Measurements from ENCODE around the gene BAX. TPM values are rescaled to one million over a fixed set of nuclear protein-coding genes. Genes with fewer than 3 reads are reported as not detected.

Gene BAX
- total and polyA plus RNA-seq, 8 donors = 12.1 to 121 (median 49.0) TPM

- intact Hi-C loops (cut with DNase I; ENCODE audit: low total_unique reads) = no loop called here
- DNase-seq = no peak
- peaks cover 0 to 12% (median 3%) of the 10 kb centered on the region in 4 donors for H3K36me3 ChIP-seq
- H3K4me1 ChIP-seq = peaks cover 20 to 66% (median 38%) of the 10 kb centered on the region in 4 donors
- no peaks in the 10 kb centered on the region for H3K27me3 ChIP-seq
- H3K4me3 ChIP-seq = no peak overlapping the region
- no peak overlapping the region for H3K27ac ChIP-seq
- no peaks in the 10 kb centered on the region for H3K9me3 ChIP-seq
- 94 to 98% (median 97%) methylated on average over 7 to 8 of the region's 8 CpGs for whole genome bisulfite sequencing, 5 donors
- TF ChIP-seq POLR2AphosphoS5 (IDR thresholded peaks at IDR 0.05) (no peak), POLR2A (IDR thresholded peaks at IDR 0.05) (no peak), EP300 (IDR thresholded peaks at IDR 0.05) (no peak), CTCF (IDR thresholded peaks at IDR 0.05) (no peak)
Measured at GRCh38 chr19:48958006-48958405, 3.3 kb downstream of the BAX start.

GRCh38 chr19:48959341-48960239 is 4.9 kb downstream of the BAX start:
- peaks cover 35 to 68% (median 50%) of the 10 kb centered on the region in 4 donors for H3K4me1 ChIP-seq
- 79 to 83% (median 82%) methylated on average over 16 of the region's 16 CpGs for WGBS, 5 donors
- no peaks in the 10 kb centered on the region for H3K9me3 ChIP-seq
- H3K4me3 ChIP-seq = no peak overlapping the region
- peaks cover 0 to 12% (median 3%) of the 10 kb centered on the region in 4 donors for H3K36me3 ChIP-seq
- H3K27me3 ChIP-seq = no peaks in the 10 kb centered on the region
- no peak for DNase-seq
- no peak overlapping the region for H3K27ac ChIP-seq
- TF ChIP-seq CTCF (IDR thresholded peaks at IDR 0.05) (no peak), POLR2A (IDR thresholded peaks at IDR 0.05) (no peak), POLR2AphosphoS5 (IDR thresholded peaks at IDR 0.05) (no peak), EP300 (IDR thresholded peaks at IDR 0.05) (no peak)
- intact Hi-C loops (cut with DNase I; ENCODE audit: low total_unique reads) = no loop called here

GRCh38 chr19:48961051-48961649 is 6.5 kb downstream of the BAX start:
- intact Hi-C loops (cut with DNase I; ENCODE audit: low total_unique reads) = no loop called here
- Histone ChIP-seq H3K27ac (peak overlapping the region in 4 of 5 donors; percentile 93 to 97 (median 96)), H3K27me3 (no peaks in the 10 kb centered on the region), H3K36me3 (peaks cover 4 to 14% (median 6%) of the 10 kb centered on the region in 4 donors), H3K4me1 (peaks cover 30 to 64% (median 44%) of the 10 kb centered on the region in 4 donors), H3K4me3 (no peak overlapping the region), H3K9me3 (no peaks in the 10 kb centered on the region)
- no peak for TF ChIP-seq POLR2AphosphoS5 (IDR thresholded peaks at IDR 0.05)
- TF ChIP-seq CTCF (IDR thresholded peaks at IDR 0.05) = no peak
- TF ChIP-seq POLR2A (IDR thresholded peaks at IDR 0.05) = no peak
- no peak for TF ChIP-seq EP300 (IDR thresholded peaks at IDR 0.05)
- 82 to 90% (median 89%) methylated on average over 16 to 19 of the region's 19 CpGs for WGBS, 5 donors
- no peak for DNase-seq

GRCh38 chr19:48961673-48962028 is 7.0 kb downstream of the BAX start:
- intact Hi-C loops (cut with DNase I; ENCODE audit: low total_unique reads) = no loop called here
- H3K4me1 ChIP-seq = peaks cover 35 to 65% (median 46%) of the 10 kb centered on the region in 4 donors
- no peaks in the 10 kb centered on the region for H3K9me3 ChIP-seq
- TF ChIP-seq EP300 (IDR thresholded peaks at IDR 0.05) = no peak
- TF ChIP-seq POLR2AphosphoS5 (IDR thresholded peaks at IDR 0.05) = no peak
- TF ChIP-seq CTCF (IDR thresholded peaks at IDR 0.05) = no peak
- TF ChIP-seq POLR2A (IDR thresholded peaks at IDR 0.05) = no peak
- H3K27ac ChIP-seq = peak overlapping the region; percentile 93 to 97 (median 96)
- peaks cover 9 to 16% (median 10%) of the 10 kb centered on the region in 4 donors for H3K36me3 ChIP-seq
- WGBS, 5 donors = 78 to 86% (median 83%) methylated on average over 6 to 12 of the region's 12 CpGs
- H3K27me3 ChIP-seq = no peaks in the 10 kb centered on the region
- no peak for DNase-seq
- no peak overlapping the region for H3K4me3 ChIP-seq
